ENCODE results near the gene RALGPS2. TPM values are rescaled to one million over a fixed set of nuclear protein-coding genes. Genes with fewer than 3 reads are reported as not detected.

RALGPS2 gene
- total and polyA plus RNA-seq, 2 of the 8 experiments (the other 6 are each of a cell fraction or from before 2014, with no cell fraction given) = 6.7 to 38.0 TPM

DNA sequence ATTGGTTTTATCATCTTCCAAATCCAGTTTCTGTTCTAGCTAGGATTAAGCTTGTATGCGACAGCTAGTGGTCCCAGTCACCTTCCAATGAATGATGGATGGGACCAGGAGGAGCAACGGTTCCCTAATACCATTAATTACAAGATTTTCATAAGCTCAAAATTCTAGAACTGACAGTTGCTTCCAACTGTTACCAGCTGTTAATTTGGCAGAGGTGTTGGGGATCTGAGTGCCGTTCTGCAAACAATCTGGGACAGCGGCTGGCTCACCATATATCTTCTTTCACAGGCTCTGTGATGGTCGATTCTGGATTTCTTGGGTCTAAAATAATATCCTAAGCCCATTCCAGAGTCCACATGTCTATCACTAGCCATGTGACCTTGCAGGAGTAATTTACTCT, 34.5 kb upstream of the RALGPS2 start:
- no peak overlapping the region for H2BK5ac ChIP-seq (ENCODE audit: low read depth, low read length)
- H3K9me3 ChIP-seq (ENCODE audit: insufficient read depth in 2 of 2, low read depth in 1 of 2, low read length in 1 of 2) = no peaks in the 10 kb centered on the region
- no peak overlapping the region for H2BK20ac ChIP-seq (ENCODE audit: low read length)
- POLR2A ChIA-PET (ENCODE audit: partially characterized antibody) = no interaction called here
- H3K79me2 ChIP-seq (ENCODE audit: control insufficient read depth in 1 of 2, insufficient read depth in 2 of 2, low read length in 2 of 2) = no peaks in the 10 kb centered on the region
- no peaks in the 10 kb centered on the region for H3K79me1 ChIP-seq (ENCODE audit: low read depth, low read length)
- no peaks in the 10 kb centered on the region for H3K36me3 ChIP-seq (ENCODE audit: control insufficient read depth in 2 of 4, insufficient read depth in 4 of 4, low read length in 3 of 4)
- no peak overlapping the region for H3K4me2 ChIP-seq (ENCODE audit: insufficient read depth in 1 of 2, low read depth in 2 of 2, low read length in 2 of 2)
- DNase-seq (ENCODE audit: low read depth in 1 of 2, low spot score in 2 of 2) (no peak), FAIRE-seq (no peak)
- H2AK5ac ChIP-seq (ENCODE audit: low read depth, low read length) = no peak overlapping the region
- H3K9ac ChIP-seq (replicated peaks in 1 of 4; ENCODE audit: extremely low read depth in 1 of 4, low read depth in 3 of 4, low read length in 3 of 4) = no peak overlapping the region
- CTCF ChIA-PET (ENCODE audit: partially characterized antibody) = interaction anchor here (0.6 to 1.7 kb wide), 7 partner anchors 27 to 148 kb away, joined by 3 to 5 read pairs (median 4); no protein-coding TSS in a partner anchor
- H2BK120ac ChIP-seq (replicated peaks; ENCODE audit: low read depth, low read length) = no peak overlapping the region
- no peak overlapping the region for H3K27ac ChIP-seq (ENCODE audit: low read depth, low read length)
- TF ChIP-seq CHD1 (IDR thresholded peaks at IDR 0.05; ENCODE audit: low read depth, low read length) (no peak), SRF (IDR thresholded peaks at IDR 0.05; ENCODE audit: low read depth, low read length) (no peak), MAFK (IDR thresholded peaks at IDR 0.05; ENCODE audit: low read depth, low read length) (no peak), POLR2A (IDR thresholded peaks at IDR 0.05; ENCODE audit: control extremely low read depth in 1 of 2, low read depth in 2 of 2, low read length in 2 of 2) (no peak), GTF2F1 (IDR thresholded peaks at IDR 0.05; ENCODE audit: borderline replicate concordance, low read depth, low read length) (no peak), KDM4A (IDR thresholded peaks at IDR 0.05; ENCODE audit: low read depth, low read length, severe bottlenecking) (no peak), USF2 (IDR thresholded peaks at IDR 0.05; ENCODE audit: low read length) (no peak), SUZ12 (IDR thresholded peaks at IDR 0.05; ENCODE audit: low read length) (no peak), BRCA1 (IDR thresholded peaks at IDR 0.05; ENCODE audit: low read depth, low read length) (no peak), JUN (IDR thresholded peaks at IDR 0.05; ENCODE audit: low read depth, low read length) (no peak), YY1 (IDR thresholded peaks at IDR 0.05; ENCODE audit: low read depth, low read length) (no peak)
- H4K20me1 ChIP-seq (replicated peaks in 1 of 2; ENCODE audit: control insufficient read depth in 1 of 2, insufficient read depth in 2 of 2, low read length in 2 of 2) = no peaks in the 10 kb centered on the region
- H4K8ac ChIP-seq (ENCODE audit: extremely low read depth, insufficient read depth, low read length) = no peak overlapping the region
- H3K4me3 ChIP-seq (ENCODE audit: extremely low read depth in 1 of 4, insufficient read depth in 2 of 4, low read depth in 3 of 4, low read length in 4 of 4) = no peak overlapping the region
- H3K4ac ChIP-seq (replicated peaks; ENCODE audit: insufficient read length, low read depth, low read length) = no peak overlapping the region
- no peak overlapping the region for H2BK15ac ChIP-seq (ENCODE audit: low read length)
- no peak overlapping the region for H3K56ac ChIP-seq (replicated peaks; ENCODE audit: insufficient read length, low read depth, low read length)
- 73% methylated on average over 5 of the region's 5 CpGs; no CpG with 5 or more reads in 1 of the 2 experiments for WGBS, 2 experiments (ENCODE audit: extremely low coverage in 1 of 2, insufficient coverage in 1 of 2, insufficient read length in 1 of 2, insufficient replicate concordance in 2 of 2, low coverage in 1 of 2, low lambda C conversion rate in 2 of 2, missing lambda C conversion rate in 1 of 2)
- H3K18ac ChIP-seq (ENCODE audit: extremely low read depth, low read length) = no peak overlapping the region
- no peak overlapping the region for H3K23ac ChIP-seq (ENCODE audit: insufficient read length)
- H2BK12ac ChIP-seq (ENCODE audit: low read depth, low read length) = no peak overlapping the region
- H2AFZ ChIP-seq (ENCODE audit: low read length) = no peak overlapping the region
- H3K23me2 ChIP-seq (ENCODE audit: low read depth, low read length) = no peaks in the 10 kb centered on the region
- H3K27me3 ChIP-seq (replicated peaks in 1 of 4; ENCODE audit: control insufficient read depth in 3 of 4, extremely low read depth in 1 of 4, insufficient read depth in 3 of 4, low read length in 3 of 4) = no peaks in the 10 kb centered on the region; a peak in 1 of 7 replicates
- H3K14ac ChIP-seq (ENCODE audit: insufficient read length) = no peak overlapping the region
- no peaks in the 10 kb centered on the region for H3K4me1 ChIP-seq (replicated peaks in 1 of 4; ENCODE audit: control insufficient read depth in 3 of 4, insufficient read depth in 4 of 4, low read length in 3 of 4)
- H4K91ac ChIP-seq (replicated peaks; ENCODE audit: insufficient read length, low read length) = no peak overlapping the region
- no peak overlapping the region for H4K5ac ChIP-seq (ENCODE audit: insufficient read length, low read depth, low read length)
